Common myeloid progenitor, CD34-positive (primary cell): ENCODE results near the gene XRCC3.

Experiments used
- CTCF ChIA-PET: fragments of 350-600 bp; sonication (Branson Sonifier 250); formaldehyde crosslinking; loops from one replicate; lab custom pipeline; 2021; ENCODE audit warnings: antibody characterized with exemption; lab: Charles Lee
- POLR2A ChIA-PET: fragments of 350-600 bp; sonication (Branson Sonifier 250); formaldehyde crosslinking; loops from one replicate; lab custom pipeline; 2021; ENCODE audit warnings: antibody characterized with exemption; lab: Charles Lee
- DNase-seq, 3 donors: peaks; one replicate each; pipeline versions ENCODE4 v3.0.0 to v3.0.0-alpha.2; 2013
- H3K27ac ChIP-seq, 2 experiments: 1 replicate in 1 of 2; 2 replicates in 1 of 2; pipeline ENCODE4 v1.7.0; 2013; ENCODE audit warnings: inconsistent platforms in 2 of 2, low read length in 2 of 2, mild to moderate bottlenecking in 2 of 2, low read depth in 1 of 2, moderate library complexity in 1 of 2; ENCODE audit not compliant: severe bottlenecking in 2 of 2, insufficient read depth in 1 of 2, poor library complexity in 1 of 2
- H3K27me3 ChIP-seq, 5 experiments: replicated peaks in 2 of 5; 1 replicate in 3 of 5; 2 replicates in 2 of 5; pipeline versions ENCODE4 v1.6.1 to v1.7.0; 2013; ENCODE audit warnings: low read length in 4 of 5, mild to moderate bottlenecking in 2 of 5, moderate library complexity in 2 of 5, inconsistent platforms in 1 of 5; ENCODE audit not compliant: insufficient read depth in 5 of 5, control insufficient read depth in 4 of 5
- H3K36me3 ChIP-seq, 4 experiments: 1 replicate in 2 of 4; 2 replicates in 2 of 4; pipeline versions ENCODE4 v1.6.1 to v1.7.0; 2013; ENCODE audit warnings: low read length in 3 of 4, control low read depth in 1 of 4, mild to moderate bottlenecking in 1 of 4; ENCODE audit not compliant: control insufficient read depth in 4 of 4, insufficient read depth in 4 of 4
- H3K4me1 ChIP-seq, 4 experiments: 1 replicate in 3 of 4; 2 replicates in 1 of 4; pipeline versions ENCODE4 v1.6.1 to v1.7.1; 2013; ENCODE audit warnings: low read length in 3 of 4, mild to moderate bottlenecking in 3 of 4, control low read depth in 1 of 4, inconsistent platforms in 1 of 4, moderate library complexity in 1 of 4; ENCODE audit not compliant: control insufficient read depth in 4 of 4, insufficient read depth in 4 of 4; ENCODE audit errors: control extremely low read depth in 1 of 4
- H3K4me3 ChIP-seq, 7 experiments: 1 replicate in 4 of 7; 2 replicates in 3 of 7; pipeline versions ENCODE4 v1.5.1 to v1.7.0; 2013; ENCODE audit warnings: mild to moderate bottlenecking in 7 of 7, low read length in 6 of 7, moderate library complexity in 6 of 7, inconsistent platforms in 2 of 7, low read depth in 2 of 7, control low read depth in 1 of 7; ENCODE audit not compliant: insufficient read depth in 4 of 7, control insufficient read depth in 1 of 7; ENCODE audit errors: extremely low read depth in 1 of 7
- H3K9me3 ChIP-seq, 5 experiments: 1 replicate in 4 of 5; 2 replicates in 1 of 5; pipeline versions ENCODE4 v1.6.1 to v1.7.1; 2013; ENCODE audit warnings: low read length in 4 of 5, mild to moderate bottlenecking in 2 of 5, inconsistent platforms in 1 of 5, low read depth in 1 of 5, moderate library complexity in 1 of 5; ENCODE audit not compliant: control insufficient read depth in 4 of 5, insufficient read depth in 2 of 5; ENCODE audit errors: control extremely low read depth in 1 of 5
- WGBS: methylation state at CpG from one replicate; pipeline ENCODE4 v1.1.5; 2013; ENCODE audit not compliant: insufficient coverage; 5-methylcytosine and 5-hydroxymethylcytosine counted together

XRCC3 gene

DNA sequence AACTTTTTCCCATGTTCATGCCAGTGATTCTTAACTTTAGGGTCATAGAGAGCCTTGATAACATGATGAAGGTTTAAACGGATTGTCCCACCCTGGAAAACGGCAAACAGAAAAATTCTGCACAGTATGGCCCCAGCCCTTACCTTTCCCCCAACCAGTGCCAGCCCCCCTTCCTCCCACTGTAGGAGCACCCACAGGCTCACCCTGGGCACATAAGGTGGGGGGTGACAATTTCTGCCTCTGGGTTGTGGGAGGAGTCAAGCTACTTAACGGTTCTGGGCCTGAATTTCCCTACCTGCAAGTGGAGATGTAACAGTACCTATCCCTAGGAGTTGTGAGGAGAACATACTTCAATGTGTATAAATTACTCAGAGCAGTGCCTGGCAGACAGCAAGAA, 18.0 kb downstream of the XRCC3 start:
- ChIA-PET POLR2A (no interaction called here), CTCF (interaction anchor here (1.6 kb wide), 1 partner anchor 33 kb away, joined by 4 read pairs; no protein-coding TSS in a partner anchor)
- no peaks in the 10 kb centered on the region for H3K9me3 ChIP-seq
- peak overlapping the region in 2 of 7 experiments; percentile 62 to 67 for H3K4me3 ChIP-seq
- peaks cover 0 to 40% (median 16%) of the 10 kb centered on the region in 4 experiments for H3K4me1 ChIP-seq
- WGBS: 40% methylated on average over 2 of the region's 3 CpGs
- H3K36me3 ChIP-seq: peaks cover 7 to 89% (median 42%) of the 10 kb centered on the region in 4 experiments
- no peaks in the 10 kb centered on the region for H3K27me3 ChIP-seq
- H3K27ac ChIP-seq: peak overlapping the region in 1 of 2 experiments; percentile 40
- no peak for DNase-seq

DNA sequence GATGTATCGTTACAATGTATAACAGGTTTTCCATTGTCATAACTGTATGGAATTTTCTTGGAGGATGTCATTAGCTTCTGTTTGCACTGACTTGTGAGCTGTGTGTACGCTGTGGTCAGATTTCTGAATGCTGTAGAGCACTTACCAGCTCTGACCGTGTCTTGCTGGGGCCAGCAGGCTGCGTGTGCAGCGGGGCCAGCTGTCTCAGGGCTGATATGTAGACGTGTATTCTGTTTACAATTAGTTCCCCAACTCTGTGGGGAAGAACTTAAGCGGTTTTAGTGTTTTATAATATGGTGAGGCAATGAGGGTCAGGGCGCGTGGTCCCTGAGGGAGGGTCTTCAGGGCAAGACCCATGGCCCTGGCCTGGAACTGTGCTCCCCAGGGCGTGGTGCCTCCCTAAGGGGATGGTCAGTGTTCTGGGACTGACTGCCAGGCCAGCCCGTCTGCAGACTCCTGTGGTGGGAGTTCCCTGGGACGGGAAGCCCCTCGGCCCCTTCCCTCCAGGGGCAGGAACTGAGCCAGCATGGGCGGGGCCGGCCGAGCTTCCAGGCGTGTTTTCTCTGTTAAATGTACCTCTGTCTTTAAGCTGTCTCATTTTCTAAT, 18.7 kb downstream of the XRCC3 start:
- Histone ChIP-seq H3K4me3 (peak overlapping the region in 3 of 7 experiments; percentile 43 to 67 (median 62)), H3K27ac (peak overlapping the region in 1 of 2 experiments; percentile 40), H3K9me3 (no peaks in the 10 kb centered on the region), H3K36me3 (peaks cover 7 to 87% (median 41%) of the 10 kb centered on the region in 4 experiments), H3K4me1 (peaks cover 0 to 40% (median 16%) of the 10 kb centered on the region in 4 experiments), H3K27me3 (no peaks in the 10 kb centered on the region)
- WGBS: 9% methylated on average over 10 of the region's 17 CpGs
- ChIA-PET POLR2A (no interaction called here), CTCF (interaction anchor here (0.9 to 1.6 kb wide), 4 partner anchors 9 to 32 kb away, joined by 3 to 4 read pairs (median 4); no protein-coding TSS in a partner anchor)
- DNase-seq: peak in 2 of 3 donors; percentile 35 to 62

GRCh38 chr14:103696070-103696402, 19.2 kb downstream of the XRCC3 start:
- Histone ChIP-seq H3K27ac (peak overlapping the region in 1 of 2 experiments; percentile 40), H3K27me3 (no peaks in the 10 kb centered on the region), H3K4me3 (peak overlapping the region in 1 of 7 experiments; percentile 67), H3K4me1 (peaks cover 0 to 40% (median 16%) of the 10 kb centered on the region in 4 experiments), H3K36me3 (peaks cover 7 to 84% (median 39%) of the 10 kb centered on the region in 4 experiments), H3K9me3 (no peaks in the 10 kb centered on the region)
- 40% methylated on average over 12 of the region's 13 CpGs for WGBS
- POLR2A ChIA-PET: no interaction called here
- peak in 2 of 3 donors; percentile 24 to 39 for DNase-seq
- CTCF ChIA-PET: interaction anchor here (0.9 to 1.6 kb wide), 3 partner anchors 9 to 24 kb away, joined by 3 to 4 read pairs (median 4); no protein-coding TSS in a partner anchor

DNA sequence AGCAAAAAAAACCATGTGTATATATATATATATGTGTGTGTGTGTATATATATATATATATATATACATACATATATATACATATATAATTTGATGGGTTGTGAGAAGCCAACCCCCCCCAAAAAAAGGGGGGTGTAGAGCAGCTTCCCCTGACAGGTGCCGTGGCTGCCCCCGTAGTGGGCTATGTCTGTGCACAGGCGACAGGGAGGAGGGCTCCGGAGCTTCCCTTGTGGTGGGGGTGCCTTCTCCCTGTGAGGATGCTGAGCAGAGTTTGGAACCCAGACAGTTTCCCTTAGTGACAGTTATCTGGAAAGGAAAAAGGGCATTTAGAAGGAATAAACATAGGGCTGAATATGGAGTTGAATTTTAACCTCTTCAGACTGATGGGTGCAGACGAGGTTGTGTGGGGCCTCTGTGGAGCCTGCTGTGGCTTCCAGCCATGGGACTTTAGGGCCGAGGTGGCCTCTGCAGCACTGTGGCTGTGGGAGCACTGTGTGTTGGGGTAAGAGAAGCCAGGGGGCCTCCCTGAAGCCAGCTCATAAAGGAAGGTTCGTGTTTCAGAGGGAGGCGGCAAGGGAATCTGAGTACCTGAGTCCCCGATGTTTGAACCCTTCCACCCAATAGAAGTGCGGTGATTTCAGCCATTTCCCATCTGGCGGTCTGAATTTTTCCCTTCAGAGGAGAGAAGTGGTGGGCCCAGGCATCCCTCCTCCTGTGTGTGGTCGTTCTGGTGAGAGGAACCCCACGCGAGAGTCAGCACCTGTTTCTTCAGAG, 19.8 kb downstream of the XRCC3 start:
- H3K36me3 ChIP-seq: peaks cover 7 to 79% (median 35%) of the 10 kb centered on the region in 4 experiments
- POLR2A ChIA-PET: interaction anchor here (0.6 kb wide), 1 partner anchor 36 kb away, joined by 3 read pairs; no protein-coding TSS in a partner anchor
- CTCF ChIA-PET: interaction anchor here (0.9 to 1.6 kb wide), 6 partner anchors 10 to 124 kb away, joined by 3 to 4 read pairs (median 3); no protein-coding TSS in a partner anchor
- no peaks in the 10 kb centered on the region for H3K9me3 ChIP-seq
- peaks cover 0 to 40% (median 16%) of the 10 kb centered on the region in 4 experiments for H3K4me1 ChIP-seq
- DNase-seq: no peak
- no peak overlapping the region for H3K4me3 ChIP-seq
- no peak overlapping the region for H3K27ac ChIP-seq
- 59% methylated on average over 12 of the region's 14 CpGs for WGBS
- H3K27me3 ChIP-seq: no peaks in the 10 kb centered on the region

DNA sequence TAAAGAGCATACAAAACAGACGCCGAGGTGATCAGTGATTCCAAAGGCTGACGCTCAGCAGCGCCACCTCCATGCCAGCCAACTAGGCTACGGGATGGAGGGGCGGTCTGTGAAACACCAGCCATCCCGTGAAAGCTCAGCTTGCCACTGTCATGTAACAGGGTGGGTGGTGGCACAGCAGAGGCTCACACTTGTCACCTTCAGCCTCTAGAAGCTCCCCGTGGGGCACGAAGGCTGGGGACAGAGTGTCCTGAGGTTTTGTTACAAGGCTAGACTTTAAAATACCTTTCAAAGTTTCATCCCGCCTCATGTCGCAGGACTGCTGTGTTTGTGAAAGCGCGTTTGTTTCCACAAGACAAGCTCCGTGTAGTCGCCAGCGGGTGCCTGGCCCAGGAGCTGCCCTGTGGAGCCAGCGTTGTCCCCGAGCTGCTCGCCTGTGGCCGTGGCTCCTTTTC, 20.7 kb downstream of the XRCC3 start:
- ChIA-PET CTCF (interaction anchor here (1.0 to 1.5 kb wide), 4 partner anchors 10 to 124 kb away, joined by 3 to 4 read pairs (median 3); no protein-coding TSS in a partner anchor), POLR2A (interaction anchor here (0.6 kb wide), 1 partner anchor 35 kb away, joined by 3 read pairs; no protein-coding TSS in a partner anchor)
- Histone ChIP-seq H3K27me3 (no peaks in the 10 kb centered on the region), H3K9me3 (no peaks in the 10 kb centered on the region), H3K36me3 (peaks cover 8 to 76% (median 32%) of the 10 kb centered on the region in 4 experiments), H3K4me3 (no peak overlapping the region), H3K4me1 (peaks cover 0 to 40% (median 16%) of the 10 kb centered on the region in 4 experiments), H3K27ac (no peak overlapping the region)
- 97% methylated on average over 20 of the region's 20 CpGs for WGBS
- no peak for DNase-seq

- Histone ChIP-seq H3K4me1 (peaks cover 0 to 33% (median 13%) of the 10 kb centered on the region in 4 experiments), H3K9me3 (no peaks in the 10 kb centered on the region), H3K27me3 (no peaks in the 10 kb centered on the region), H3K27ac (no peak overlapping the region), H3K4me3 (no peak overlapping the region), H3K36me3 (peaks cover 11 to 73% (median 34%) of the 10 kb centered on the region in 4 experiments)
- ChIA-PET CTCF (interaction anchor here (1.3 to 2.0 kb wide), 2 partner anchors 12 to 13 kb away, joined by 4 to 11 read pairs; no protein-coding TSS in a partner anchor), POLR2A (no interaction called here)
- over 99% methylated on average over 15 of the region's 22 CpGs for WGBS
- no peak for DNase-seq
Measured at GRCh38 chr14:103693515-103693914, 21.7 kb downstream of the XRCC3 start.
